ENCODE measurements around the gene GRIN1.

The GRIN1 gene

GRCh38 chr9:137143459-137143858 is 4.5 kb downstream of the GRIN1 start:
- DNase-seq (ENCODE audit: low spot score) = no peak
- CTCF ChIA-PET = interaction anchor here (1.3 kb wide), 1 partner anchor 93 kb away, joined by 3 read pairs; no protein-coding TSS in a partner anchor
- TF ChIP-seq CTCF (conservative IDR thresholded peaks at IDR 0.05; ENCODE audit: low read depth) = no peak
- POLR2A ChIA-PET (ENCODE audit: low non-redundant PET) = no interaction called here
- H3K27ac ChIP-seq = no peak overlapping the region

GRCh38 chr9:137145731-137146526 is 7.0 kb downstream of the GRIN1 start:
- H3K27ac ChIP-seq = no peak overlapping the region
- no peak for DNase-seq (ENCODE audit: low spot score)
- CTCF ChIA-PET = interaction anchor here (1.2 kb wide), 1 partner anchor 31 kb away, joined by 3 read pairs; no protein-coding TSS in a partner anchor
- TF ChIP-seq CTCF (conservative IDR thresholded peaks at IDR 0.05; ENCODE audit: low read depth) = no peak
- POLR2A ChIA-PET (ENCODE audit: low non-redundant PET) = no interaction called here

GRCh38 chr9:137146527-137146918 is 7.6 kb downstream of the GRIN1 start:
- no peak overlapping the region for H3K27ac ChIP-seq
- no peak for TF ChIP-seq CTCF (conservative IDR thresholded peaks at IDR 0.05; ENCODE audit: low read depth)
- ChIA-PET CTCF (interaction anchor here (1.2 kb wide), 1 partner anchor 30 kb away, joined by 3 read pairs; no protein-coding TSS in a partner anchor), POLR2A (ENCODE audit: low non-redundant PET) (no interaction called here)
- no peak for DNase-seq (ENCODE audit: low spot score)

- DNase-seq (ENCODE audit: low spot score) = no peak
- ChIA-PET POLR2A (ENCODE audit: low non-redundant PET) (no interaction called here), CTCF (no interaction called here)
- TF ChIP-seq CTCF (conservative IDR thresholded peaks at IDR 0.05; ENCODE audit: low read depth) = no peak
- H3K27ac ChIP-seq = no peak overlapping the region
Observed at GRCh38 chr9:137147091-137147792, 8.3 kb downstream of the GRIN1 start.

- no peak for TF ChIP-seq CTCF (conservative IDR thresholded peaks at IDR 0.05; ENCODE audit: low read depth)
- ChIA-PET CTCF (no interaction called here), POLR2A (ENCODE audit: low non-redundant PET) (no interaction called here)
- no peak for DNase-seq (ENCODE audit: low spot score)
- no peak overlapping the region for H3K27ac ChIP-seq
Observed at GRCh38 chr9:137147793-137148160, 8.8 kb downstream of the GRIN1 start.

- ChIA-PET POLR2A (ENCODE audit: low non-redundant PET) (no interaction called here), CTCF (no interaction called here)
- TF ChIP-seq CTCF (conservative IDR thresholded peaks at IDR 0.05; ENCODE audit: low read depth) = no peak
Observed at GRCh38 chr9:137148242-137148641, 9.3 kb downstream of the GRIN1 start.

More at GRCh38 chr9:137148242-137148641, 9.3 kb downstream of the GRIN1 start:
- no peak overlapping the region for H3K27ac ChIP-seq
- no peak for DNase-seq (ENCODE audit: low spot score)

Measured in RWPE1 (cell line).